ENCODE results near the gene C4orf33.

GRCh38 chr4:129138810-129139496 lies 43.0 kb downstream of the C4orf33 start:
- TF ChIP-seq ZNF274 (IDR thresholded peaks at IDR 0.05; ENCODE audit: low read depth, low read length) (no peak), YY1 (IDR thresholded peaks at IDR 0.05; ENCODE audit: insufficient read depth, insufficient read length) (no peak), SUZ12 (IDR thresholded peaks at IDR 0.05; ENCODE audit: extremely low read depth, insufficient read depth, insufficient read length) (no peak)
